Measurements from ENCODE around the gene IMMP2L. TPM values are rescaled to one million over a fixed set of nuclear protein-coding genes. Genes with fewer than 3 reads are reported as not detected.

IMMP2L gene
- total RNA-seq, 1 experiment from 2014 or later: 8.8 TPM

DNA sequence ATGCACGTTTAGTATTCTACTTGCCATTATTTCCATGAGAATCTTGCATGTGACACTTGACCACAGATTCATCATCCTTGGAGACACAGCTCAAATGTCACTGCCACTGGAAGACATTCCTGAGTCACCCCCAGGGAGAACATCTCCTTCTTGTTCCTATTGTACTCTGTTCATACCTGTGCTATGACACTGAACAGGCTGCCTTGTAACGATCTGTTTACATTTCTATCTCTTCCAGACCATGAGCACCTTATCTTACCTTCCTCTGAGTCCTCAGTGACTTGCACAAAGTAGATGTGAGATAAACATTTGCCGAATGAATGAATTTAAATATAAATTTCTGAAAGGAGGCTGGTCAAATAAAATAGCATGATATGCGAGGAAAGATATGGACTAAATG, 803.2 kb downstream of the IMMP2L start:
- ChIA-PET CTCF (no interaction called here), POLR2A (no interaction called here)
- in situ Hi-C loops (cut with HindIII; ENCODE audit: low pct_unique_long_range_greater_than_20kb, low sequenced_read_pairs): no loop called here
- Histone ChIP-seq H3K36me3 (ENCODE audit: control insufficient read depth, insufficient read depth, low read length) (no peaks in the 10 kb centered on the region), H3K27ac (ENCODE audit: low read length) (no peak overlapping the region), H3K27me3 (ENCODE audit: control insufficient read depth, insufficient read depth, low read length) (no peaks in the 10 kb centered on the region), H3K4me1 (ENCODE audit: control insufficient read depth, insufficient read depth, low read length) (no peaks in the 10 kb centered on the region), H3K4me3 (ENCODE audit: low read depth in 2 of 2, low read length in 2 of 2) (no peak overlapping the region), H3K9me3 (ENCODE audit: control insufficient read depth, insufficient read depth, low read depth, low read length) (no peaks in the 10 kb centered on the region)
- TF ChIP-seq SIN3A (IDR thresholded peaks at IDR 0.05; ENCODE audit: borderline replicate concordance, insufficient read depth, low read depth, low read length) (no peak), POLR2AphosphoS5 (IDR thresholded peaks at IDR 0.05; ENCODE audit: low read depth, low read length) (no peak), TCF7L2 (IDR thresholded peaks at IDR 0.05; ENCODE audit: low read depth, low read length) (no peak), CTCF (IDR thresholded peaks at IDR 0.05) (no peak)
- TF ChIP-seq, protein P1, sequence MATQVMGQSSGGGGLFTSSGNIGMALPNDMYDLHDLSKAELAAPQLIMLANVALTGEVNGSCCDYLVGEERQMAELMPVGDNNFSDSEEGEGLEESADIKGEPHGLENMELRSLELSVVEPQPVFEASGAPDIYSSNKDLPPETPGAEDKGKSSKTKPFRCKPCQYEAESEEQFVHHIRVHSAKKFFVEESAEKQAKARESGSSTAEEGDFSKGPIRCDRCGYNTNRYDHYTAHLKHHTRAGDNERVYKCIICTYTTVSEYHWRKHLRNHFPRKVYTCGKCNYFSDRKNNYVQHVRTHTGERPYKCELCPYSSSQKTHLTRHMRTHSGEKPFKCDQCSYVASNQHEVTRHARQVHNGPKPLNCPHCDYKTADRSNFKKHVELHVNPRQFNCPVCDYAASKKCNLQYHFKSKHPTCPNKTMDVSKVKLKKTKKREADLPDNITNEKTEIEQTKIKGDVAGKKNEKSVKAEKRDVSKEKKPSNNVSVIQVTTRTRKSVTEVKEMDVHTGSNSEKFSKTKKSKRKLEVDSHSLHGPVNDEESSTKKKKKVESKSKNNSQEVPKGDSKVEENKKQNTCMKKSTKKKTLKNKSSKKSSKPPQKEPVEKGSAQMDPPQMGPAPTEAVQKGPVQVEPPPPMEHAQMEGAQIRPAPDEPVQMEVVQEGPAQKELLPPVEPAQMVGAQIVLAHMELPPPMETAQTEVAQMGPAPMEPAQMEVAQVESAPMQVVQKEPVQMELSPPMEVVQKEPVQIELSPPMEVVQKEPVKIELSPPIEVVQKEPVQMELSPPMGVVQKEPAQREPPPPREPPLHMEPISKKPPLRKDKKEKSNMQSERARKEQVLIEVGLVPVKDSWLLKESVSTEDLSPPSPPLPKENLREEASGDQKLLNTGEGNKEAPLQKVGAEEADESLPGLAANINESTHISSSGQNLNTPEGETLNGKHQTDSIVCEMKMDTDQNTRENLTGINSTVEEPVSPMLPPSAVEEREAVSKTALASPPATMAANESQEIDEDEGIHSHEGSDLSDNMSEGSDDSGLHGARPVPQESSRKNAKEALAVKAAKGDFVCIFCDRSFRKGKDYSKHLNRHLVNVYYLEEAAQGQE (IDR thresholded peaks at IDR 0.05; ENCODE audit: insufficient read depth in 1 of 2, low read depth in 2 of 2, low read length in 1 of 2): no peak
- ATAC-seq (no peak), DNase-seq (ENCODE audit: low read depth, low spot score) (no peak)
- BruUV-seq (replicated peaks): no TSS peak
- intact Hi-C loops (cut with micrococcal nuclease; ENCODE audit: unreplicated experiment): no loop called here

GRCh38 chr7:110754649-110755048, 807.6 kb downstream of the IMMP2L start:
- Histone ChIP-seq H3K9me3 (ENCODE audit: control insufficient read depth, insufficient read depth, low read depth, low read length) (no peaks in the 10 kb centered on the region), H3K4me3 (ENCODE audit: low read depth in 2 of 2, low read length in 2 of 2) (no peak overlapping the region), H3K36me3 (ENCODE audit: control insufficient read depth, insufficient read depth, low read length) (no peaks in the 10 kb centered on the region), H3K27ac (ENCODE audit: low read length) (no peak overlapping the region), H3K27me3 (ENCODE audit: control insufficient read depth, insufficient read depth, low read length) (no peaks in the 10 kb centered on the region), H3K4me1 (ENCODE audit: control insufficient read depth, insufficient read depth, low read length) (no peaks in the 10 kb centered on the region)
- no TSS peak for BruUV-seq (replicated peaks)
- TF ChIP-seq CTCF (IDR thresholded peaks at IDR 0.05) (no peak), POLR2AphosphoS5 (IDR thresholded peaks at IDR 0.05; ENCODE audit: low read depth, low read length) (no peak), SIN3A (IDR thresholded peaks at IDR 0.05; ENCODE audit: borderline replicate concordance, insufficient read depth, low read depth, low read length) (no peak), TCF7L2 (IDR thresholded peaks at IDR 0.05; ENCODE audit: low read depth, low read length) (no peak)
- TF ChIP-seq, protein P1 (IDR thresholded peaks at IDR 0.05; ENCODE audit: insufficient read depth in 1 of 2, low read depth in 2 of 2, low read length in 1 of 2): no peak
- ATAC-seq: no peak
- intact Hi-C loops (cut with micrococcal nuclease; ENCODE audit: unreplicated experiment): no loop called here
- POLR2A ChIA-PET: no interaction called here
- DNase-seq (ENCODE audit: low read depth, low spot score): no peak
- in situ Hi-C loops (cut with HindIII; ENCODE audit: low pct_unique_long_range_greater_than_20kb, low sequenced_read_pairs): no loop called here
- CTCF ChIA-PET: no interaction called here
